ENCODE data around the gene GRM8.

Gene GRM8

DNA sequence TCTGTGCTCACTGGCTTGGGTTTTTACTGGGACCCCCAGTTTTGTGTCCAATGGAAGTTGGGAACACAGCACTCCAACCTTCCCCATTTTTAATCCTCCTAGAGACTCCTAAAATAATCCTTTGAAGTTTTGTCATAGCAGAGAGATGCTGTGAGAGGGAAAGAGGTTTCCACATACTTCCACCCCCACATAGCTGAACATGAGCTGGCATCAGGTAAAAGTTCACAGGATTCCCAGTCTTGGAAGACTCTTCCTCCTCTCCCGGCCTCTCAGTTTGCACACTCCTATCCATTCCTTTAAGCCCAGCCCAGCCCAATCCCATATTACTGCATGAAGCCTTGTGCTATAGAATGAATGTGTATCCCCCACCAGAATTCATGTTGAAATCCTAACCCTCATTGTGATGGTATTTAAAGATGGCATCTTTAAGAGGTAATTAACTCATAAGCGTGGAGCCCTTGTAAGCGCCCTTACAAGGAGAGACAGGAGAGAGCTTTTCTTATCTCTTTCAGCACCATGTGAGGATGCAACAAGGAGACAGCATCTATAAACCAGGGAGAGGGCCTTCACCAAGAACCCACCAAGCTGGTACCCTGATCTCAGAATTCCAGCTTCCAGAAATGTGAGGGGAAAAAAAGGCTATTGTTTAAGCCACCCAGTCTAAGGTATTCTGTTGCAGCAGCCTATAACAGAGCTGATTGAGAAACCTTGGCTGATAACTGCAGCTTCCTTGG is 22.4 kb downstream of the GRM8 start:
- no peak for DNase-seq

DNA sequence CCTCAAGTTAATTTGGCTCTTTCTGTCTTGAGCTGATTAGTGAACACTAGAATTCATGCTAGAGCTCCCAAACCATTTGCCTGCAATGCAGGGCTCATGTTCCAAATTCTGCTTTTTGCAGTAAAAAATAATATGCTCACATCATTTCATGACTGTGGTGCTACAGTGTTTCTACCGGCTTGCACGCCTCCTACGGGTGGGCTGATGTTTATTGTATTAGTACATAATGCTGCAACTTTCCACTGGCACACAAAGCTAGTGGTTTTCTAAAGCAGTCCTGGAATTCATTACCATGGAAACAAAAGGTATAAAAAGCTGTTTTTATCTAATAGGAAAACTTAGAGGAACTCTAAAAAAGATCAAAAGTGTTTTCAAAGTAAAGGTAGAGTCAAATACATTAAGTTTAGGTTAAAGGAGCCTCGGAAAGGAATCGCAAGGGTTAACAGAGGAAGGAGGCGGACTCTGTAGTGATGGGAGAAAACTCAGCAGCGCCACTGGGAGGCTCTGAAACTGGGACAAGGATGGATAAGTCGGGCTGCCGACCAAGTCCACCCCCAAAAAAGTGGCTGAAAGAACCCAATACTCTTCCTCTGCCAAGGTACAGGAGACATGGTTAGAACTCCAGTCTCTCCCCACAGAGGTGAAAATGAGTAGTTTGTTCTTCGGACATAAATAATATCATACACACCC is 25.9 kb downstream of the GRM8 start:
- DNase-seq, result no peak

DNA sequence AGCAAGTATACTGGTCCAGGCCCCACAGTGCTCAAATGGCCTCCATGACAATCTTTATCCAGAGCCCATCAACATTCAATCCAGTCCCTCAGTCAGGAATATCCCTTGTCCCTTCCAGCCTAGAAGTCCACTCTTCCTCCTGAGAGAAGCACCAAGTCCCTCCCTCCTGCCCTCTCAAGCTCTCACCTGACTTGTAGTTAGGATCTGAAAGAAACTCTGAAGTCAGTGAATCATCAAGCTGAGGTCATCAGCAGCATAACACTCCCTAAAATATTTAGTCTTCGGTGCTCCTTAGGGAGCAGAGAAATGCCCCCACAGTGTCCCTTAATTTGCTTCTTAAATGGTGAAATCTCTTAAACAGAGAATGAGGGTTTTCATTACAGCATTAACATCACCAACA is 31.0 kb downstream of the GRM8 start:
- DNase-seq, result no peak

DNA sequence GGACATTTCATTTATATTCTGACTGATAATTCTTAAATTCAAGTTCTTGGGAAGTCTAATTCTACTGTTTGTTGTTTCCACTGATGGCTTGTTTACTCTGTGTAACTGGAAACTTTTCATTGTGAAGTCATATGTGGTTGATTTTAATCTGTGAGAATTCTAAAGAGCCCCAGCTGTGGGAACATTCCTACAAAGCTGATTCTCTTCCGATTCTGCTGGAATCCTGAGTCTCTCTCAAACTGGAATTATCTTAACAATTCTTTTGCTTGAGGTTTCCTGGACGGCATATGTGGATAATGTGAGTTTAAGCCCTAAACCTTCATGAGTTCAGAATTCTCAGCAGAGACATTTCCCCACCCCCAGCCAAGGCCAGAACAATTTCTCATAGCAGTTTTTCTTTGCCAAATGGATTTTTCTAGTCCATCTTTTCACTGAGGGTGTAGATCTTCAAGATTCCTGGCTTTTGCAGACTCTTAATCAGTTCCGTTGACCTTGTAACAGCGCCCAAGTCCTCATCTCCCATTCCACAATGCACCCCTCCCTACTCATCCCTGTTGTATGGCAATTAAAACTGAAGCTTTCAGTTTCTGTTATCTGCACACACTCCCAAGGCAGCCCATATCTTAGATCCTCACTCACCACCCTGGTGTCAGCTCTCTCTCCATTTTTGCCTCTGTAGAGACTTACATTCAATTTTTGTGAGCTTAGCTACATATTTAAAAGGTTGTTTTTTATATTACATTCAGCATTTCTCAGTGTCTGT is 37.6 kb downstream of the GRM8 start:
- no peak for DNase-seq

DNA sequence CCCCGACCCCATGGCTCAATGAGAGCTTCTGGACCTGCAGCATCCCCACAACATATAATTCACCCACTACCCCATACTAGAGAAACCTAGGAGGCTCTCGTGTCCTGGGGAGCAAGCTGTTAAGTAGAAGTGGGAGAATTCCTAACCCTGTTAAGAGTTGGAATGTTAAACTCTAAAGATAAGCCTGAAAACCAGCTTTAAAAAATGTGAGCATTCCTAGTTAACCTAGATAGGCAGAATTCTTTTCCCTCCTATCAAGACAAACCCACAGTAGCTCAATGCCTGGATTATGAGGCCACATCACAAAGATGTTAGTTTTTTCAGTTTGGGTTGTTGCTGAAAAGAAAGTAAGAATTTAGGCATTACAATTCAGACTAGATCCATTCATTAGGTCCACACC is 42.9 kb downstream of the GRM8 start:
- no peak for DNase-seq

DNA sequence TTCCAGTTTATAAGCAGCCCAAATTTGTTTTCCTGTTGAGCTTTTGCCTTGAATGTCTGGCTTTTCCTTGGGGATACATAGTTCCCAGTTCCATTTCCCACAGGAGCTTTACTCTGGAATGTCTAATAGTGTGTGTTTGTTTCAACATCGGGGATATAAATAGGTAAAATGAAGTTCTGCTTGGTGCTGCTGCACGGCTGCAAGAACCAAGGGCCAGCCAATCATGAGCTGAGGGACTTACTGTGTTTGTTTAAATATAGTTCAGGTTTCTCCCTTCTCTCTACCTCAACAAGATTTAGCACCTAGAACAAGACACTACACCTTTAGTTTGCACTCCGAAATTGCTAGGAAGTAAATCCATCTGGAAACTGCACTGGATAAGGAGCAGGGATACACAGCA is 43.9 kb downstream of the GRM8 start:
- no peak for DNase-seq

DNA sequence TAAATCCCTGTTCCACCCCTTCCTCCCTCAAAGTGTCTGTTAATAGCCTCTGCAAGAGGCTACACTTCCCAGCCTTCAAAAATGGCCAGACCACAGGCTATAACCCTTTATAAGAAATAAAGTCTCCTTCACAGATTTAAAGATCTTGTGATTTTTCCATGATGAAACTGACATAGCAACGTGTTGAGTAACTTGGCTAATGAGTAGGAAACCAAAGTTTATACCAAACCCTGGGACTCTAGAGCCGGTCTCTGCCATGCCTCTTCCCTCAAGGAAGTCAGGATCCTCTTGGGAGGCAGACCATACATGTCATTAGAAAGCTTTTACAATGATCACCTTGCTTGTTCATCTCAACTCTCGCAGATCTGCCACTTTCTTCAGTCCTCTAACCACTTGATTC is 44.4 kb downstream of the GRM8 start:
- no peak for DNase-seq

DNA sequence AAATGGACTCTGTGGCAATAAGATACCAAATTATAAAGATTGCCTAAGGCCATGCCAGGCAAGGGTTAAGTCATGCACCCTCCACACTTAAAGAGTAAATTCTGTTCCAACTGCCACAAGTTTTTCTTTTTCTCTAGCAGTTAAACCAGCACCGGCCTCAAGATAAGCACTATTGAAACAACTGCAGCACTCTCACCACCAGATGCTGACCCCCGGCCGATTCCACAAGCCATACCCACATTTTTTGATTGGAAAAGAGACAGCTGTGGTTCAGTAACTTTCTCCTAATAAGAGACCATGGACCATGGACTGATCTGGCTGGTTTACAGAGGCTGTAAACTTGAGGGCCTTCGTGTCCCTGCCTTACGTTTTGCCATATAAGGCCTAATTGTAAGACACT is 44.9 kb downstream of the GRM8 start:
- no peak for DNase-seq

DNA sequence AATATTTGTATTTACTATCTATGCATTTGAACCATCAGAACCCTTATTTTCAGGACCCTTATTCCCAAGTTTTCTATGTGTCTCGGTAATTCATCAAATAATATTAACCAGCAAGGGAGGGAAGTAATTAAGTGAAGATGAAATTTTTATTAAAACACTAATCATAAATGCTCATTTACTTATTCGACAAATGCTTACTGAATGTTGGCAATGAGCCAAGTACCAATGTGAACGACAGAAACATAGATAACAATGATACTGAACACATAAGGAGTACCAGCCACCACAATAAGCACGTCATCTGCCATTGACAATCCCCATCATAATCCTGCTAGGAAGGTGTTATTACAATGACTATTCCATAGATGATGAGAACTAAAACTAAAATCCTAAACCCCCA is 45.5 kb downstream of the GRM8 start:
- no peak for DNase-seq

DNA sequence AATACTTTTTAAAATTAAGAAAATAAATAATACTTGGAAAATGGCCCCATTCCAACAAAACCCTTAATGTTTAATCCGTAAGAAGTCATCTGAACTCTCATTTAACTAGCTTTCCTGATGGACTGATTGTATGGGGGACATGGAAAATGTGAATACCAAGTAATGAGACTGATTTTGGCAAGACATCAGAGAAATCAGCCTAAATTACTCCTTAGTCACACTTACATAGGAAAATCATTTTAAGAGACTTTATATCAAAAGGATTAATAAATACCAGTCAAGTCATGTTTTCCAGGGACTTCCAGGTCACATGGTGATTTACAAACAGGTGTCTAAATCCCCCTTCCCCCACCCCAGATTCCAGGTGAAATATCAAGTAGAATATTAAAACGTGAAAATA is 58.2 kb downstream of the GRM8 start:
- DNase-seq, result no peak

DNA sequence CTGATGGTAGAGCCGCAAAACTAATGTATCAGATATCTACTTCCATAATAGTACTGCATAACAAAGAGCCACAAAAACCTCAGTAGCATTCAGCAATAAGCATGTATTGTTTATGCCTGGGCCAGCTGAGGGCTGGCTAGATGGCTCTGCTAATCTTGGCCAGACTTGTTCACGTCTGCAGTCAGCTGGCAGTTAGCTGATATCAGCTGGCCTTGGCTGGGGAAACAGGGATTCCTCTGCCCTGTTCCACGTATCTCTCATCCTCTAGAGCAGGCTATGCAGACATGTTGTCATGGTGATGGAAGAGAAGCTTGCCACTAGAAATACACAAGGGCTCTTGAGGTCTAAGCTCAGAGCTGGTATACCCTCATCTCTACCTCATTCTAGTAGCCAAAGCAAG is 62.9 kb downstream of the GRM8 start:
- peak; percentile 67 for DNase-seq

DNA sequence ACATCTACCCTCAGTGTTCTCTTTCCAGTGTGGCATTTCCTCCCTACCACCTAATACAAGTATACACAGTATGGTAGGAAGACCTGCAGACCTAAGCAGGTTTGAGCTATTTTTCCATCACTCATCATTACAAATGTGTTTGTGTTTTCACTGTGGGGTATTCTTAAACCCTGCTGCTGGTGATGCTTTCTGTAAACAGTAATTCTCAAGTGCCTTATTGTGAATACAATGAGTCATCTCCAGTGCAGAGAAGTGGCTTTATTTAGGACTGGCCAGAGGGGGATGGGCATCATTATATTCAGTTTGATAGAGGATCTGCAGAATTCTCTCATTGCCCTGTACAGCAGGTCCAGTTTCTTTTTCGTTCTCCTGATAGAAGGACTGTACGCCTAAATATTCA is 63.7 kb downstream of the GRM8 start:
- DNase-seq, result peak; percentile 95

DNA sequence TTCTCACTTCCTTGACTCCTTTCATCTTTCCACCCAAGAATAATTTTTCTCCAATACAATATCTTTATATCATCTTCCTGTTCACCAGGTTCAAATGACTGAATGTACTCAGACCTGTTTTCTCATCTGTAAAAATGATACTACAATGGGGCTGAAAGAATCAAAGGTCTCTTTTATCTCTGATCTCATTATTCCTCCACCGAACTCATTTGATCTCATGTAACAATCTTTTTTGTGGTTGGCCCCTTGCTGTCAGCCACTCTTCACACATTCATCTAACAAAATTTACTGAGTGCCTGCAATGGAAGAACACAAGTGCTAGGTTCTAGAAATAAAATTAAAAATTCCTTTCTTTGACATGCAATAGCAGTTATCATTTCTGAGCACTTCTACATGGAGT is 65.0 kb downstream of the GRM8 start:
- DNase-seq, result no peak

DNA sequence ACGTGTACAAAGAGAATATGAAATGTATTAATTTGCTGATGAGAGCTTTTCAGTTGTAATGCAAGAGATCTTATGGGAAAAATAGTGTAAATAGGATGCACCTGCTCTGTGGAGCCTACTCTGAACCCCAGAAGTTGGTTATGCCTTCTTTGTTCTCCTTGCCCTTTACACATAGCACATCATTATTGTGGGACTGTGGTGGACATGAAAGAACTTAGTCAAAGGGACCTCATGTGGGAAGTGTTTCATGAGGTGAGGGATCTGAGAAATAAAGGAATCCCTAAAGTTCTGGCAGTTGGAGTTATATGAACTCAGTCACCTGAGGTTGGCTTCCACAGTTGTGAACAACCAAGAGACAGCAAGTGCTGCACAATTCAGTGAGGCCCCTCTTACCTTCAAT is 66.1 kb downstream of the GRM8 start:
- no peak for DNase-seq

DNA sequence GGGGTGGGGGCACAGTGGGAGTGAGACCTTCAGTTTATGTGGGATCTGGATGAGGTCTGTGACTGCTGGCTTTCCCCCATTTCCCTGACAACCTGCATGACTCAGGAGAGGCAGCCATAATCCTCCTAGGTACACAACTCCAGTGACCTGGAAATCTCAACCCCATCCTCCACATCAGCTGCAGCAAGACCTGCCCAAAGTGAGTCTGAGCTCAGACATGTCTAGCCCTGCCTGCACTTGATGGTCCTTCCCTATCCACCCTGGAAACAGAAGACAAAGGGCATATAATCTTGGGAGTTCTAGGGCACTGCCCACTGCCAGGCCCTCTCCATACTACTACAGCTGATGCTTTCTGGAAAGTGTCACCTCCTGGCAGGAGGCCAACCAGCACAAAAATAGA is 75.6 kb downstream of the GRM8 start:
- no peak for DNase-seq

DNA sequence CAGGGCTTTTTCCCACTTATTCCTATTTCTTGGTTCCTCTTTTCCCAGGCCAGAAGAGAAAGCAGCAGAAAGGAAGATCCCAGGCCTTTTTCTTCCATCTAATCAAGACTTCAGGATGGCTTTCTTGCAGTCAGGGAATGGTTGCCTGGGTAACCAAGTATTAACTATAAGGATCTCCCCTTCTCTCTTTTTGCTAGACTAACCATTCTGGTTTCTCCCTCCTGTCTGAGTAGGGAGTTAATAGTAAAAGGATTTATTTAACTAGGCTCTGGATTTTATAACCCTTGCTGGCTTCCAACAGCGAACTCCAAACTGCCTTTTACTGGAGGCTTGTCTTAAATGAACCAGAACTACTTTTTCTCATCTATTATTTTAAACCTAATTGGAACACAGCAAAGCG is 90.4 kb downstream of the GRM8 start:
- no peak for DNase-seq

DNA sequence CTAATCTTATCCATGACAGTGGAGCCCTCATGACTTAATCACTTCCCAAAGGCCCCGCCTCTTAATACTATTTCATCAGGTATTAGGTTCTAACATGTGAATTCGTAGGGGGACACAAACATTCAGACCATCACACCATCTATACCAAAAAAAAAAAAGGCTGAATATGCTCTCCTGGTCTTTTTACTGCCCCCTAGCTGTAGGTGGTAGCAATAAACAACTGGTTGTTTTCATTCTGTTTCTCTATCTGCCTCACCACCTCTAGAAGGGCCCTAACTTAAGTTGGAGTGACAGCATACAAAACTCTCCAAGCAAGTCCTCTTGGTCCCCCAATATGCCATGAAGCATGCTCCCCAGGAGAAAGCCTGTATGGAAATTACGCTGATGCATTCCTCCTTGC is 94.1 kb downstream of the GRM8 start:
- no peak for DNase-seq

DNA sequence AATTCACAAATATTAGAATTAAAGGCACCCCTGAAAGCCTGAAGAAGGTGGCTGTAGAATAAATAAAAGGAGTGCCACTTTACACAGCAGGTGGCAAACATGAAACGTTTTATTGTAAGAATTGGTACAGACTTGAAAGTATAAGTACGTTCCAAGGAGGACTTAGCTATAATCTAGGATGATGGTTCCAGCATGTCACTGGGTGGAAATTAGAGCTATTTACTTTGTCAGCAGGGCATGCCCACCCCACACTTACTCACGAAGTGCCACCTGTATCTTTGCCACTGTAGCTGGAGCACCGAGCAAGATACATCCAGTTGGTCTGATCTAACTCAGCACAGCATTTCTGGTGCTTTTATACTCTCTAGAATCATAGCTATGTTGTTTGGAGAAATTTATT is 97.8 kb downstream of the GRM8 start:
- no peak for DNase-seq

DNA sequence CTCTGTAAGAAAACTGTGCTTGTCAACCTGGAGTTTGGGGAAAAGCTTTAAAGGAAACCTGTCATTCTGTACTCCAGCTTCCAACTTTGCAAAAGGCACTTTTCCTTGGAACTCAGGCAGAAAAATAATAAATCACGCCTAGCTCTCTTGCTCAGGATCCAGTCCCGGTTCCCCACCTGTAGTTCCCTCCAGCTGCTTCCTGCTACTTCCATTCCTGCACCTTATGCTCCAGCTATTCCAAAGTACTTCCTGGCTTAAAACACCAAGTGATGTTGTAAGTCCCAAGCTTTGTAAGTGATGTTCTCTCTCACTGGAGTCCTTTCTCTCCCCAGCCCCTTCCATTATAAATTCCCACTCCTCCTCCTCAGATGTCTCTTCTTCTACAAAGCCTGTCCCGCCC is 98.6 kb downstream of the GRM8 start:
- DNase-seq, result no peak

DNA sequence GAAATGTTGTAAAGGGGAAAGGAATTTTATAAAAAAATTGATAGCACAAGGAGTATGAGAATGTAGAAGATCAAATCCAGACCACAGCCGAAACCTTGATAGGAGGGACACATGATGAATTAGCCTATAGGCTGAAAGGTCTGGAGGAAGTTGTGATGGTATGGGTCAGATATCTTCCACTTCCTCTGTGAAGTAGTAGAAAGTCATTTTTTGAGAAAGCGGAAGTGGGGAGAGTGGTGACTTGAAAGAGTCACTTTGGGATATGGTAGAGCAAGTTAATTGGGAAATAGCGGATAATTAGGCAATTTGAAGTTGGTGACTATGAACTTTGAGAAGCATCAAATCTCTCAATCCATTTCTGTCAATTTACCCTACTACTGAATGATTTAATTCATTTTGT is 99.4 kb downstream of the GRM8 start:
- no peak for DNase-seq

DNA sequence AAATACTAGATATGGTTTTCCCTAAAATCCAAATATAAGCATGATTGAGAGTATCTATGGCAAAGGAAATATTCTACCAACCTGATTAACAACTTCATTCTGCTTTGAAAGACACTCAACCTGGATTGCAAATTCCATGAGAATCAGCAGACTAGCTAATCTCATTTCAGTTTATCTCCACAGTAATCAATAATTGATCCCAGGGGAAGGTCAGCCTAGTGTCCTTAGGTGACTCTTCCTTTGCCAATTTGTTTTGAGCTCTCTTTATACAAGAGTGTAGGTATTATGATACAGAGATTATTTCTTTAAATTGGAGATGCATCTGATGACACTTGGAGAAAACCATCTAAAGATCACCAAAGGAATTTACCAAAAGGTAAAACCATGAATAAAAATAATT is 100.3 kb downstream of the GRM8 start:
- DNase-seq, result no peak

DNA sequence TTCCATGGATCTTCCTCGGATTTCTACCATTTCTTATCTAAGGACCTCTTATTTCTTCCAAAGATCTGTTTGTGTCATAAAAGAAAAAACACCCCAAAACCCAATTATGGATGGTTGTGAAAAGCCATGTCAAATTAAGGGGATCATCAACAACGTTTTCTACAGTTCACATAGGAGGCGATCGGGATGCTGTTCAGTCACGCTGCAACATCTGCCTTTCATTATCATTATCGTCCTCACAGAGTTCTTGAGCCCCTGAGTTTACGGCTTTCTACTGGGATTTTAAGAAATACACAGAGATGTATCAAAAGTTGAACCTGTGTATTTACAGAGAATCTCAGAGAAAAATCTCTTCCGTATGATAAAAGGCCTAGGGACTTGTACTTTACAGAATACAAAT is 101.4 kb downstream of the GRM8 start:
- DNase-seq, result no peak

DNA sequence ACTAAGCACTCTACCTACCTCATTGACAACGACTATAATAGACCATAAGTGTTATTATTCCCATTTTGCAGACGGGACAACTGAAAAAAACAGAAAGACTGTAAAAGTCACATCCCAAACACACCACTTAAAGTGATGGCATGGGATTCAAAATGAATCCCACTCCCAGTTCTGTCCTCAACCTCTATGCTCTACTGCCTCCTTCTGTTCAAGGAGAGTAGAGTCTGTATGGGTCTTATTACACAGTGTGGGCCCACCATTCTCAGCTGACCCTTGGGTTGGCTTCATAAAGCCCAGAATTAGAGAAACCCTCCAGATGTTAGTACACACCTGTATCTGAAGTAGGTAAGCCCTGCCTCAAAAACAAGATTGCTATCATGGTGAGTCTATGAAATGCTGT is 102.2 kb downstream of the GRM8 start:
- no peak for DNase-seq

Measured in NCI-H1417 treated with DMSO at 0.1 percent for 48 hours (cell line).